ENCODE results near the gene NUP58. TPM values are rescaled to one million over a fixed set of nuclear protein-coding genes. Genes with fewer than 3 reads are reported as not detected.
"Not testable (repeated sequence)": the region's sequence is repeated elsewhere in the genome, so short reads cannot be mapped to it uniquely, and the experiment has no call there.

NUP58 gene
- total RNA-seq, 1 donor: 46.3 TPM

DNA sequence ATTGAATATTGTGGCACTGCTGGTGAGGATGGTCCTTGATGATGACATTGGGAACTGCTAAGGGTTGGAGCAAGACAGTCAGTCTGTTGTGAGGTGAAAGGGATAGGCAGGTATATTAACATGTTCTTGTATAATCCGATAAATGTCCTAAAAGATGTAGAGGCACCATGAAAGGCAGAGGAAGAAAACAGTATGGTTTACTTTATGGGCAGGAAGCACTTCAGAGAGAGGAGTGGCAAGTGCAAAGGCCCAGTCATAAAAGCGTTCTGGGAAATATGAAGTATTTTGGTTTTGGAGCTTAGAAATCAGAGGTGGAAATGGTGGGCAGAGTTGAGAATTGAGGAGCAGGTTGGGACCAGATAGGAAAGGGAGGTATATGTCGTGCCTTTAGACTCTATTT lies 9.5 kb downstream of the NUP58 start:
- Histone ChIP-seq H3K27ac (ENCODE audit: low read depth, low read length) (no peak overlapping the region), H3K27me3 (ENCODE audit: insufficient read depth, low read length) (no peaks in the 10 kb centered on the region), H4K20me1 (ENCODE audit: insufficient read depth, low read length) (peaks cover 3% of the 10 kb centered on the region), H2AFZ (ENCODE audit: low read length) (no peak overlapping the region), H3K9me3 (ENCODE audit: low read depth, low read length) (no peaks in the 10 kb centered on the region), H3K4me3 (ENCODE audit: insufficient read depth, low read length) (no peak overlapping the region), H3K4me1 (ENCODE audit: insufficient read depth, low read length) (no peaks in the 10 kb centered on the region), H3K79me2 (ENCODE audit: insufficient read depth, low read length) (peaks cover 53% of the 10 kb centered on the region), H3K36me3 (ENCODE audit: insufficient read depth, low read length) (peaks cover 76% of the 10 kb centered on the region), H3K4me2 (ENCODE audit: insufficient read depth, low read length) (no peak overlapping the region)
- TF ChIP-seq, protein P1, sequence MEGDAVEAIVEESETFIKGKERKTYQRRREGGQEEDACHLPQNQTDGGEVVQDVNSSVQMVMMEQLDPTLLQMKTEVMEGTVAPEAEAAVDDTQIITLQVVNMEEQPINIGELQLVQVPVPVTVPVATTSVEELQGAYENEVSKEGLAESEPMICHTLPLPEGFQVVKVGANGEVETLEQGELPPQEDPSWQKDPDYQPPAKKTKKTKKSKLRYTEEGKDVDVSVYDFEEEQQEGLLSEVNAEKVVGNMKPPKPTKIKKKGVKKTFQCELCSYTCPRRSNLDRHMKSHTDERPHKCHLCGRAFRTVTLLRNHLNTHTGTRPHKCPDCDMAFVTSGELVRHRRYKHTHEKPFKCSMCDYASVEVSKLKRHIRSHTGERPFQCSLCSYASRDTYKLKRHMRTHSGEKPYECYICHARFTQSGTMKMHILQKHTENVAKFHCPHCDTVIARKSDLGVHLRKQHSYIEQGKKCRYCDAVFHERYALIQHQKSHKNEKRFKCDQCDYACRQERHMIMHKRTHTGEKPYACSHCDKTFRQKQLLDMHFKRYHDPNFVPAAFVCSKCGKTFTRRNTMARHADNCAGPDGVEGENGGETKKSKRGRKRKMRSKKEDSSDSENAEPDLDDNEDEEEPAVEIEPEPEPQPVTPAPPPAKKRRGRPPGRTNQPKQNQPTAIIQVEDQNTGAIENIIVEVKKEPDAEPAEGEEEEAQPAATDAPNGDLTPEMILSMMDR (IDR thresholded peaks at IDR 0.05; ENCODE audit: extremely low read depth, low read depth, low read length): no peak
- DNase-seq (ENCODE audit: insufficient read length, low spot score, missing footprints): no peak

DNA sequence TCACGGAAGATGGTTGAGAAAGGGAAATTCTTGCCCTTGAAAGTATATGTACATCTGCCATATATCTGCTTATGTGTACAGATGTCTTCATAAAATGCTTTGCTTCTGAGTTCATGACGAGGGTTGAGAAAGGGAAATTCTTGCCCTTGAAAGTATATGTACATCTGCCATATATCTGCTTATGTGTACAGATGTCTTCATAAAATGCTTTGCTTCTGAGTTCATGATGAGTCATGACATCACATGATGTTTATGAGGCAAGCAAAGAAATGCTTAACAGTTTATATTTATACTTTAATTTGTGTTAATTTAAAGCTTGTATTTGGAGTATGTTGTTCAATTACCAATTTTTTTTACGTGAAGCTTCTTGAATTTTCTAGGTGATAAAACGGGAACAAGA lies 17.5 kb downstream of the NUP58 start:
- DNase-seq (ENCODE audit: insufficient read length, low spot score, missing footprints); H3K9me3 ChIP-seq (ENCODE audit: low read depth, low read length); H3K4me3 ChIP-seq (ENCODE audit: insufficient read depth, low read length); H4K20me1 ChIP-seq (ENCODE audit: insufficient read depth, low read length); H3K27me3 ChIP-seq (ENCODE audit: insufficient read depth, low read length); H3K4me2 ChIP-seq (ENCODE audit: insufficient read depth, low read length); H3K4me1 ChIP-seq (ENCODE audit: insufficient read depth, low read length); H2AFZ ChIP-seq (ENCODE audit: low read length): not testable (repeated sequence)
- Histone ChIP-seq H3K27ac (ENCODE audit: low read depth, low read length) (peak overlapping the region; percentile 68), H3K36me3 (ENCODE audit: insufficient read depth, low read length) (peaks cover 55% of the 10 kb centered on the region), H3K79me2 (ENCODE audit: insufficient read depth, low read length) (peaks cover 20% of the 10 kb centered on the region)

DNA sequence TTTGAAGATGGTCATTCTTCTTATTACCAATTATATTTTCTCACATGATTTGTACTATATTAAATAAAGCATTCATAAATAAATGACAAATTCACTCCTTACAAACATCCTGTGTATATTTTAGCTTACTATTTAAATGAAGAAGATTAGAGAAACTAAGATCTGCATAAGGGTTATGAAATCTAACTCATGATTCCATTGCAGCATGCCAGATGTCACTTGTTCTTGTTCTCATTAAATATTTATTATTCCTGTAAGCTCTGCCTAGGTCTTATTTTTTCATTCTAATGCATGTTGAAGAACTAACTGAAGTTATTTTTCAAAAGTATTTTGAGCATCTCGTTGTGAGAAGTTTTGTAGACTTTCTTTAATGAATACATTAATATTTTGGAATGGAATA lies 18.3 kb downstream of the NUP58 start:
- H3K9me3 ChIP-seq (ENCODE audit: low read depth, low read length): no peaks in the 10 kb centered on the region
- no peaks in the 10 kb centered on the region for H4K20me1 ChIP-seq (ENCODE audit: insufficient read depth, low read length)
- TF ChIP-seq, protein P1 (IDR thresholded peaks at IDR 0.05; ENCODE audit: extremely low read depth, low read depth, low read length): no peak
- peaks cover 20% of the 10 kb centered on the region for H3K79me2 ChIP-seq (ENCODE audit: insufficient read depth, low read length)
- peaks cover 5% of the 10 kb centered on the region for H3K4me1 ChIP-seq (ENCODE audit: insufficient read depth, low read length)
- DNase-seq (ENCODE audit: insufficient read length, low spot score, missing footprints): no peak
- no peak overlapping the region for H3K4me2 ChIP-seq (ENCODE audit: insufficient read depth, low read length)
- H3K27ac ChIP-seq (ENCODE audit: low read depth, low read length): no peak overlapping the region
- no peaks in the 10 kb centered on the region for H3K27me3 ChIP-seq (ENCODE audit: insufficient read depth, low read length)
- peaks cover 48% of the 10 kb centered on the region for H3K36me3 ChIP-seq (ENCODE audit: insufficient read depth, low read length)
- no peak overlapping the region for H2AFZ ChIP-seq (ENCODE audit: low read length)
- H3K4me3 ChIP-seq (ENCODE audit: insufficient read depth, low read length): no peak overlapping the region

DNA sequence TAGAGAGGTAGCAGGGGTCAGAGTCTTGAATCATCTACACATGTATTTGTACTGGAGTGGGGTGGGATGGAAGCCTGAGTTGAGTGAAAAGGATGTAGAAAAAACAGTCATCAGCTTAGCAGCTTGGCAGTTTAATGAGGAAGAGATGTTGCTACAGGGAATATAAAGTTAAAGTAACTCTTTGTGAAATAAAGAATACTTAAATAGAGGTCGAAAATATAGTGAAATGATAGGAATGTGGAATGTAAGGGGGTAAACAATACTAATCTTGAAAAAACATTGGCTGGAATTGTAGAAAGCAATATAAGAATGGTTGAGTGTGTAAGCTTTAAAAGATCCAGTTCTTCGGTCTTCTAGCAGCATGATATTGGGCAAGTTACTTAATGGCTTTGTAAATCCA lies 22.7 kb downstream of the NUP58 start:
- Histone ChIP-seq H2AFZ (ENCODE audit: low read length) (no peak overlapping the region), H3K4me2 (ENCODE audit: insufficient read depth, low read length) (no peak overlapping the region), H4K20me1 (ENCODE audit: insufficient read depth, low read length) (no peaks in the 10 kb centered on the region), H3K27me3 (ENCODE audit: insufficient read depth, low read length) (no peaks in the 10 kb centered on the region), H3K4me3 (ENCODE audit: insufficient read depth, low read length) (no peak overlapping the region), H3K9me3 (ENCODE audit: low read depth, low read length) (no peaks in the 10 kb centered on the region), H3K4me1 (ENCODE audit: insufficient read depth, low read length) (no peaks in the 10 kb centered on the region), H3K36me3 (ENCODE audit: insufficient read depth, low read length) (peaks cover 59% of the 10 kb centered on the region), H3K79me2 (ENCODE audit: insufficient read depth, low read length) (no peaks in the 10 kb centered on the region), H3K27ac (ENCODE audit: low read depth, low read length) (no peak overlapping the region)
- TF ChIP-seq, protein P1 (IDR thresholded peaks at IDR 0.05; ENCODE audit: extremely low read depth, low read depth, low read length): no peak
- DNase-seq (ENCODE audit: insufficient read length, low spot score, missing footprints): no peak

Measured in osteoblast (primary cell).